Measurements from ENCODE around the gene ARMH1.

The ARMH1 gene

GRCh38 chr1:44670751-44671640 is 3.5 kb upstream of the ARMH1 start:
- no peak for DNase-seq (ENCODE audit: low read depth)

- DNase-seq (ENCODE audit: low read depth), result peak; percentile 67
Observed at GRCh38 chr1:44672254-44672955, 2.1 kb upstream of the ARMH1 start.

- no peak for DNase-seq (ENCODE audit: low read depth)
Observed at GRCh38 chr1:44672961-44673674, 1.4 kb upstream of the ARMH1 start.

- DNase-seq (ENCODE audit: low read depth), result no peak
Observed at GRCh38 chr1:44673675-44674112, 820 bp upstream of the ARMH1 start.

GRCh38 chr1:44675186-44675585 is 672 bp downstream of the ARMH1 start:
- no peak for DNase-seq (ENCODE audit: low read depth)

GRCh38 chr1:44676484-44677200 is 2.1 kb downstream of the ARMH1 start:
- no peak for DNase-seq (ENCODE audit: low read depth)

- no peak for DNase-seq (ENCODE audit: low read depth)
Observed at GRCh38 chr1:44677201-44677766, 2.8 kb downstream of the ARMH1 start.

GRCh38 chr1:44678120-44678519 is 3.6 kb downstream of the ARMH1 start:
- DNase-seq (ENCODE audit: low read depth), result no peak

- DNase-seq (ENCODE audit: low read depth), result no peak
Observed at GRCh38 chr1:44678626-44679025, 4.1 kb downstream of the ARMH1 start.

- DNase-seq (ENCODE audit: low read depth), result no peak
Observed at GRCh38 chr1:44679468-44679867, 5.0 kb downstream of the ARMH1 start.

GRCh38 chr1:44681905-44682882 is 7.7 kb downstream of the ARMH1 start:
- no peak for DNase-seq (ENCODE audit: low read depth)

- no peak for DNase-seq (ENCODE audit: low read depth)
Observed at GRCh38 chr1:44682883-44683265, 8.4 kb downstream of the ARMH1 start.

GRCh38 chr1:44684525-44684924 is 10.0 kb downstream of the ARMH1 start:
- no peak for DNase-seq (ENCODE audit: low read depth)

- DNase-seq (ENCODE audit: low read depth), result no peak
Observed at GRCh38 chr1:44685218-44685617, 10.7 kb downstream of the ARMH1 start.

GRCh38 chr1:44685881-44686280 is 11.4 kb downstream of the ARMH1 start:
- no peak for DNase-seq (ENCODE audit: low read depth)

- no peak for DNase-seq (ENCODE audit: low read depth)
Observed at GRCh38 chr1:44688760-44689446, 14.4 kb downstream of the ARMH1 start.

GRCh38 chr1:44689447-44689765 is 14.9 kb downstream of the ARMH1 start:
- DNase-seq (ENCODE audit: low read depth), result no peak

GRCh38 chr1:44693159-44693558 is 18.6 kb downstream of the ARMH1 start:
- DNase-seq (ENCODE audit: low read depth), result no peak

- DNase-seq (ENCODE audit: low read depth), result no peak
Observed at GRCh38 chr1:44693900-44694299, 19.4 kb downstream of the ARMH1 start.

- DNase-seq (ENCODE audit: low read depth), result no peak
Observed at GRCh38 chr1:44694863-44695478, 20.5 kb downstream of the ARMH1 start.

Data from CMK (cell line).